K562 (cell line): ENCODE data around the gene SLC12A4. TPM values are rescaled to one million over a fixed set of nuclear protein-coding genes. Genes with fewer than 3 reads are reported as not detected.

ENCODE experiments used
- EP400 ChIP-seq: fragments of 450-650 bp; IDR thresholded peaks from 2 replicates; pipeline ENCODE4 v1.6.1; 2017; ENCODE audit warnings: antibody characterized with exemption, mild to moderate bottlenecking, moderate library complexity
- MAFG ChIP-seq: fragments of 450-650 bp; conservative IDR thresholded peaks from 2 replicates; pipeline ENCODE4 v1.6.1; 2016; ENCODE audit warnings: missing genetic modification characterization, missing compliant biosample characterization
- POLR2B ChIP-seq: fragments of 450-650 bp; IDR thresholded peaks from 2 replicates; pipeline ENCODE4 v1.6.1; 2018; ENCODE audit warnings: low read depth; ENCODE audit not compliant: partially characterized antibody
- RAD51 ChIP-seq: fragments of 450-650 bp; IDR thresholded peaks from 2 replicates; pipeline ENCODE4 v1.7.1; 2016; ENCODE audit warnings: low read depth, mild to moderate bottlenecking, borderline replicate concordance
- ZNF444 ChIP-seq: fragments of 250-450 bp; sonication (Bioruptor Pico); IDR thresholded peaks from 2 replicates; pipeline ENCODE4 v1.4.0; 2020; ENCODE audit warnings: mild to moderate bottlenecking, moderate library complexity
- ZNF717 ChIP-seq: fragments of 250-450 bp; sonication (Bioruptor Pico); IDR thresholded peaks from 2 replicates; pipeline ENCODE4 v1.5.0; 2021
- polyA plus RNA-seq, 8 experiments: library from polyadenylated mRNA; depleted of rRNA in 4 of 8; stranded (reverse) in 5 of 8; unstranded in 3 of 8; fragments of >200 nt; fragmentation: Nextera tagmentation in 2 of 8; fragmentation: Illumina TruSeq in 1 of 8; extraction: Ambion mirVana in 2 of 8; extraction: Trizol in 1 of 8; gene quantifications; 2 replicates each; pipeline versions ENCODE4 v1.2.1 to v1.2.3, GENCODE V29; 2011 to 2014; ENCODE audit warnings: inconsistent platforms in 1 of 8, missing spikeins in 1 of 8
- total RNA-seq, 7 experiments: library from RNA; depleted of rRNA in 6 of 7; stranded (reverse); fragments of >200 nt in 6 of 7; fragmentation: Illumina TruSeq in 2 of 7; extraction: Trizol in 2 of 7; gene quantifications; 2 replicates each; pipeline versions ENCODE4 v1.2.1 to v1.2.3, GENCODE V29; 2011 to 2021; ENCODE audit warnings: low replicate concordance in 1 of 7
- TF ChIP-seq, protein P1 (sequence below): fragments of 450-650 bp; IDR thresholded peaks from 2 replicates; pipeline ENCODE4 v1.6.1; 2014; ENCODE audit warnings: low read depth, mild to moderate bottlenecking, moderate library complexity, borderline replicate concordance
- TF ChIP-seq, protein P2 (sequence below): sonication (generic); formaldehyde crosslinking; IDR thresholded peaks from 2 replicates; pipeline ENCODE4 v1.8.1; 2023; ENCODE audit warnings: mild to moderate bottlenecking, missing genetic modification reagents

SLC12A4 gene
- total and polyA plus RNA-seq, 9 of the 15 experiments (the other 6 are each of a cell fraction or from before 2014, with no cell fraction given) = 0.75 to 43.5 (median 15.0) TPM

DNA sequence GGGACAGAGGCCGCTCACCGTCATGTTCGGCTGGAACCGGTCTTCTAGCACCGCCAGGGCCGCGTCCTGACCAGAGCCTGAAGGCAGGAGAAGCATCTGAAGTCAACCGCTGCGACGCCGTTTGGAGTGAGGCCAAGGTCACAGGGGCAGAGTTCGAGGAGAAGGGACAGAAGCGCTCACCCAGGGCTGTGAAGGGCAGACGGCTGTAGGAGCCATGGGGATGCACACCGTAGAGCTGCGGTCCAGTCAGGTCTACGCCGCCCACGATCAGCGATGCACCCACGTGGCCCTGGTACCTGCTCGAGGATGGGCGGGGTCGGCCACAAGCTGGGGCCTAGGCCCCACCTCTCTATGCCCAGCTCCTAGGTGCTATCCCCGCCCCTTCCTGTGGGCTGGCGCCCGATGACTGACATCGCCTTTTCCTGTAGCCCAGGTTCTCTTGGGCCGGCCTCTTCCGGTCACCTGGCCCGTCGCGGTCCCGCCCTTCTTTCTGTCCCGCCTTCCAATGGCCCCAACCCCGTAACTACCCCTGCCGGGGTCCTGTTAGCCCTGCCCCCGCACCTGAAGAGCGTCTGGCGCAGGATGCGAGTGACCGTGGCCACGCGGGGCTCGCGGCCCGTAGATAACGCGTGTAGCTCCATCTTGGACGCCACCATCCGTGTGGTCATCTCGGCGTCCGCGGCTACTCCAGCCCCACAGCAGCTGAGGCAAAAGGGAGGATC is 32.9 kb downstream of the SLC12A4 start (continued):
- TF ChIP-seq EP400 = peak; percentile 85
- TF ChIP-seq, protein P1, sequence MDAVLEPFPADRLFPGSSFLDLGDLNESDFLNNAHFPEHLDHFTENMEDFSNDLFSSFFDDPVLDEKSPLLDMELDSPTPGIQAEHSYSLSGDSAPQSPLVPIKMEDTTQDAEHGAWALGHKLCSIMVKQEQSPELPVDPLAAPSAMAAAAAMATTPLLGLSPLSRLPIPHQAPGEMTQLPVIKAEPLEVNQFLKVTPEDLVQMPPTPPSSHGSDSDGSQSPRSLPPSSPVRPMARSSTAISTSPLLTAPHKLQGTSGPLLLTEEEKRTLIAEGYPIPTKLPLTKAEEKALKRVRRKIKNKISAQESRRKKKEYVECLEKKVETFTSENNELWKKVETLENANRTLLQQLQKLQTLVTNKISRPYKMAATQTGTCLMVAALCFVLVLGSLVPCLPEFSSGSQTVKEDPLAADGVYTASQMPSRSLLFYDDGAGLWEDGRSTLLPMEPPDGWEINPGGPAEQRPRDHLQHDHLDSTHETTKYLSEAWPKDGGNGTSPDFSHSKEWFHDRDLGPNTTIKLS = 0 out of 2 replicates have a peak, but pooled peaks have one; percentile 19
- TF ChIP-seq ZNF717 = no peak
- peak; percentile 80 for TF ChIP-seq POLR2B
- no peak for TF ChIP-seq ZNF444
- TF ChIP-seq MAFG = no peak
- TF ChIP-seq, protein P2, sequence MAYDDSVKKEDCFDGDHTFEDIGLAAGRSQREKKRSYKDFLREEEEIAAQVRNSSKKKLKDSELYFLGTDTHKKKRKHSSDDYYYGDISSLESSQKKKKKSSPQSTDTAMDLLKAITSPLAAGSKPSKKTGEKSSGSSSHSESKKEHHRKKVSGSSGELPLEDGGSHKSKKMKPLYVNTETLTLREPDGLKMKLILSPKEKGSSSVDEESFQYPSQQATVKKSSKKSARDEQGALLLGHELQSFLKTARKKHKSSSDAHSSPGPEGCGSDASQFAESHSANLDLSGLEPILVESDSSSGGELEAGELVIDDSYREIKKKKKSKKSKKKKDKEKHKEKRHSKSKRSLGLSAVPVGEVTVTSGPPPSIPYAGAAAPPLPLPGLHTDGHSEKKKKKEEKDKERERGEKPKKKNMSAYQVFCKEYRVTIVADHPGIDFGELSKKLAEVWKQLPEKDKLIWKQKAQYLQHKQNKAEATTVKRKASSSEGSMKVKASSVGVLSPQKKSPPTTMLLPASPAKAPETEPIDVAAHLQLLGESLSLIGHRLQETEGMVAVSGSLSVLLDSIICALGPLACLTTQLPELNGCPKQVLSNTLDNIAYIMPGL = peak; percentile 5; the same call in 1 of the 2 replicates
- TF ChIP-seq RAD51 = peak; percentile 93
- TF ChIP-seq, all 486 proteins: peak for 142
